ENCODE measurements around the gene DAZL. TPM values are rescaled to one million over a fixed set of nuclear protein-coding genes. Genes with fewer than 3 reads are reported as not detected.

DAZL gene, protein sequence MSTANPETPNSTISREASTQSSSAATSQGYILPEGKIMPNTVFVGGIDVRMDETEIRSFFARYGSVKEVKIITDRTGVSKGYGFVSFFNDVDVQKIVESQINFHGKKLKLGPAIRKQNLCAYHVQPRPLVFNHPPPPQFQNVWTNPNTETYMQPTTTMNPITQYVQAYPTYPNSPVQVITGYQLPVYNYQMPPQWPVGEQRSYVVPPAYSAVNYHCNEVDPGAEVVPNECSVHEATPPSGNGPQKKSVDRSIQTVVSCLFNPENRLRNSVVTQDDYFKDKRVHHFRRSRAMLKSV
- total RNA-seq: not detected

DNA sequence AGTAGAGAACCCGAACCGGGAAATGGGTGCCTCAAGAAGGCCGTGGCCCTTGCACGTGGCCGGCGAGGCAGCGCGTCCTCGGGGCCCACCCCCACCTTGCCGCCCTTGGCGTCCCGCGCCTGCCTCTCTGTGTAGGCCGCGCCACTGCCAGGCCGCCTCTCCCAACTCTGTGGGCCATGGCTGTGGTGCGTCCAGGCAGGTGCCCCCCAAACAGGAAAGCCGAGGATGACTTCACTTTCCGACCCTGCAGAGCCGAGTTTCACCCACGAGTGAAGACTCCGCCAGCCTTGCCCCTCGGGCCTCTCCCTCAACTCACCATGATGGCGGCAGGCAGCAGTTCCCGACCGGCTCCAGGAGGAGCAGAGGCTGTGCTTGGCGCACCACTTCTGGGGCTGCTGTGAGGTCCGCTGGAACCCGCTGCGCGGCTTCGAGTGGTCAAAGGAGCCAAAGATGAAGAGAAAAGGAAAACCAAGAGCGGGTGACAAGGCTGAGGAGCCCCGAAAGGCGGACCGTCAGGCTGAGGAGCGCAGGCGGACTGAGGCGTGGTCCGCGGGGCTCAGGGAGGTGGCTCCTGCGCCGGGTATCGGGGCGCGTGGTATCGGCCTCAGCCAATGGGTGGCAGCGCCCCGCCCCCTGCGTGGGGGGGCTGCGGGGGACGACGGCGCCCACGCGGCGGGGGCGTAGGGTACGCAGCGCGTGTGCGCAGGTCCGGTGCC lies at the start of gene DAZL:
Gene DAZL (minus strand): TSS at position 537 of the 716 bp plus-strand sequence. CDS start 218 bp downstream, at position 319.
- TF ChIP-seq, protein P1, sequence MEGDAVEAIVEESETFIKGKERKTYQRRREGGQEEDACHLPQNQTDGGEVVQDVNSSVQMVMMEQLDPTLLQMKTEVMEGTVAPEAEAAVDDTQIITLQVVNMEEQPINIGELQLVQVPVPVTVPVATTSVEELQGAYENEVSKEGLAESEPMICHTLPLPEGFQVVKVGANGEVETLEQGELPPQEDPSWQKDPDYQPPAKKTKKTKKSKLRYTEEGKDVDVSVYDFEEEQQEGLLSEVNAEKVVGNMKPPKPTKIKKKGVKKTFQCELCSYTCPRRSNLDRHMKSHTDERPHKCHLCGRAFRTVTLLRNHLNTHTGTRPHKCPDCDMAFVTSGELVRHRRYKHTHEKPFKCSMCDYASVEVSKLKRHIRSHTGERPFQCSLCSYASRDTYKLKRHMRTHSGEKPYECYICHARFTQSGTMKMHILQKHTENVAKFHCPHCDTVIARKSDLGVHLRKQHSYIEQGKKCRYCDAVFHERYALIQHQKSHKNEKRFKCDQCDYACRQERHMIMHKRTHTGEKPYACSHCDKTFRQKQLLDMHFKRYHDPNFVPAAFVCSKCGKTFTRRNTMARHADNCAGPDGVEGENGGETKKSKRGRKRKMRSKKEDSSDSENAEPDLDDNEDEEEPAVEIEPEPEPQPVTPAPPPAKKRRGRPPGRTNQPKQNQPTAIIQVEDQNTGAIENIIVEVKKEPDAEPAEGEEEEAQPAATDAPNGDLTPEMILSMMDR (IDR thresholded peaks at IDR 0.05): no peak
- H3K4me1 ChIP-seq (ENCODE audit: control insufficient read depth in 1 of 2, low read depth in 2 of 2): peaks cover 0 to 14% of the 10 kb centered on the region in 2 donors
- H3K27me3 ChIP-seq (replicated peaks; ENCODE audit: insufficient read depth): no peaks in the 10 kb centered on the region
- no peak for ATAC-seq (ENCODE audit: insufficient number of reproducible peaks, low FRiP score, low read depth)
- H3K27ac ChIP-seq: no peak within 1 kb of the TSS
- no peak for DNase-seq (ENCODE audit: low spot score)
- H3K4me3 ChIP-seq: no peak within 1 kb of the TSS
- H3K9me3 ChIP-seq: no peaks in the 10 kb centered on the region
- no peaks in the 10 kb centered on the region for H3K36me3 ChIP-seq

DNA sequence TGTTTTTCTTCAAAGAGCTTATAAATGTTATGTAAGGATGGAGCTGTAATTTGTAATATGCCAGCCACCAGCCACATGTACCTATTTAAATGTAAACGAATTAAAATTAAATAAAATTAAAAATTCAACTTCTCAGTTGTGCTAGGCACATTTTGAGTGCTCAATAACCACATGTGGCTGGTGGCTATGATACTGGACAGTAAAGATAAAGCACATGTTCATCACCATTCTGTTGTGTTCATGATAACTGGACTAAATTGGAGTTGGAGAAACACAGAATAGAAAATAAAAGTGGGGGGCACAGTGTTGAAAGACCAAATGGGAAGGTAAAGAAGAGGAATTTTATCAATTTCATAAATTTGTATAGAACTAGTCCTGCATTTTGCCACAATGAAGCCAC lies 49.8 kb upstream of the DAZL start:
- DNase-seq (ENCODE audit: low spot score) (no peak), ATAC-seq (ENCODE audit: insufficient number of reproducible peaks, low FRiP score, low read depth) (no peak)
- TF ChIP-seq, protein P1 (IDR thresholded peaks at IDR 0.05): no peak
- no peaks in the 10 kb centered on the region for H3K36me3 ChIP-seq
- no peaks in the 10 kb centered on the region for H3K27me3 ChIP-seq (replicated peaks; ENCODE audit: insufficient read depth)
- H3K27ac ChIP-seq: no peak overlapping the region
- H3K4me3 ChIP-seq: no peak overlapping the region
- H3K4me1 ChIP-seq (ENCODE audit: control insufficient read depth in 1 of 2, low read depth in 2 of 2): no peaks in the 10 kb centered on the region
- H3K9me3 ChIP-seq: no peaks in the 10 kb centered on the region

DNA sequence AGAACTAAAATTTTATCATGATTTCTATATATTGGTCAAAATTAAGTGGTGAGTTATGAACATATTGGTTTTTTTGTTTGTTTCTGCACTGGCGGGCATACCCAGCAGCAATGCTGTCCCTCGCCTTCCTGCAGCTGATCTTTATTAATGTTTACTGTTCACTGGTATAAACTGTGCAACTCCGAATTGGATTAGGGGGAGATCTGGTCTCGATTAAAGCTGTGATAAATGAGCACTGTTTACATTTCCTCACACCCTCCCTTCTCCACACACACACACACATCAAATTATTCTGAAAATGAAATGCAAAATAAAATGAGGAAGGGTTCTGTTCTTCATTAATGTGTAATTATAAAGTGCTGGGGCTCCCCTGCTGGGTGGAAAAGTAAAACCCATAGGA lies 48.5 kb upstream of the DAZL start:
- DNase-seq (ENCODE audit: low spot score): no peak
- Histone ChIP-seq H3K27ac (no peak overlapping the region), H3K4me1 (ENCODE audit: control insufficient read depth in 1 of 2, low read depth in 2 of 2) (no peaks in the 10 kb centered on the region), H3K27me3 (replicated peaks; ENCODE audit: insufficient read depth) (no peaks in the 10 kb centered on the region), H3K4me3 (no peak overlapping the region), H3K36me3 (no peaks in the 10 kb centered on the region), H3K9me3 (no peaks in the 10 kb centered on the region)
- TF ChIP-seq, protein P1 (IDR thresholded peaks at IDR 0.05): no peak
- no peak for ATAC-seq (ENCODE audit: insufficient number of reproducible peaks, low FRiP score, low read depth)

DNA sequence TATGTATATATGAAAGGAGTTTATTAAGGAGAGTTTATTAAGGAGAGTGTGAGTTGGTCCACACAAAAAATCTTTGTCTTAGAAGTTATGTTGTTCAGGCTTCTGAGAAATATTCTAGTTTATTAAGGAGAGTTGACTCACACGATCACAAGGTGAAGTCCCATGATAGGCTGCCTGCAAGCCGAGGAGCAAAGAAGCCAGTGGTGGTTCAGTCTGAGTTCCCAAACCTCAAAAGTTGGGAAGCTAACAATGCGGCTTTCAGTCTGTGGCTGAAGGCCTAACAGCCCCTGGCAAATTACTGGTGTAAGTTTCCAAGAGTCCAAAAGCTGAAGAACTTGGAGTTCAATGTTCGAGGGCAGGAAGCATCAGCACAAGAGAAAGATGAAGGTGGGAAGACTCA lies 42.4 kb upstream of the DAZL start:
- no peaks in the 10 kb centered on the region for H3K4me1 ChIP-seq (ENCODE audit: control insufficient read depth in 1 of 2, low read depth in 2 of 2)
- no peaks in the 10 kb centered on the region for H3K36me3 ChIP-seq
- no peaks in the 10 kb centered on the region for H3K27me3 ChIP-seq (replicated peaks; ENCODE audit: insufficient read depth)
- DNase-seq (ENCODE audit: low spot score): no peak
- no peaks in the 10 kb centered on the region for H3K9me3 ChIP-seq
- no peak overlapping the region for H3K27ac ChIP-seq
- H3K4me3 ChIP-seq: no peak overlapping the region
- no peak for ATAC-seq (ENCODE audit: insufficient number of reproducible peaks, low FRiP score, low read depth)
- TF ChIP-seq, protein P1 (IDR thresholded peaks at IDR 0.05): no peak

DNA sequence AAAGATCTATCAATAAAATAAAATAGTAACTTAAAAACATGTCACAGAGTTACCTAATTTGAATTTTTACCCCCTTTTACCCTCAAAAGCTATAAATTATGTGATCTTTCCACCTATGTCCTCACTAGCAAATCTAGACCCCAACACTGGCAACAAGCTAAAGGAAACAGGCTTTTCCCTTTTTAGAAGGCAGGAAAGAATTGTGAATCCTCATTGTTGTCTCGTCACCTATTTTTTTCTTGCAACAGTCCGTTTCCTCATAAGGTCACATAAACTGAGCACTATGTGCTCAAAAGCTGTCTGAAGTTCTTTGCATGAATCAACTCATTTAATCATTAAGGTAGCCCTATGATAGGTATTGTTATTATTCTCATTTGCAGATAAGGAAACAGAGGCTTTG lies 34.6 kb upstream of the DAZL start:
- DNase-seq (ENCODE audit: low spot score) (no peak), ATAC-seq (ENCODE audit: insufficient number of reproducible peaks, low FRiP score, low read depth) (no peak)
- H3K27me3 ChIP-seq (replicated peaks; ENCODE audit: insufficient read depth): no peaks in the 10 kb centered on the region
- TF ChIP-seq, protein P1 (IDR thresholded peaks at IDR 0.05): no peak
- H3K4me1 ChIP-seq (ENCODE audit: control insufficient read depth in 1 of 2, low read depth in 2 of 2): no peaks in the 10 kb centered on the region
- no peaks in the 10 kb centered on the region for H3K36me3 ChIP-seq
- H3K9me3 ChIP-seq: no peaks in the 10 kb centered on the region
- H3K4me3 ChIP-seq: no peak overlapping the region
- H3K27ac ChIP-seq: no peak overlapping the region

Measured in thoracic aorta (tissue), 2 donors.